HepG2 (cell line): ENCODE results near the gene PPIA.

ENCODE experiments used
- HOXD1 ChIP-seq: sonication (generic); formaldehyde crosslinking; IDR thresholded peaks from 2 replicates; pipeline ENCODE4 v1.5.0; 2020; ENCODE audit warnings: missing genetic modification reagents
- ZFP90 ChIP-seq: sonication (generic); formaldehyde crosslinking; IDR thresholded peaks from 2 replicates; pipeline ENCODE4 v1.8.0; 2022; ENCODE audit warnings: missing genetic modification reagents, mild to moderate bottlenecking, inconsistent platforms, borderline replicate concordance

DNA sequence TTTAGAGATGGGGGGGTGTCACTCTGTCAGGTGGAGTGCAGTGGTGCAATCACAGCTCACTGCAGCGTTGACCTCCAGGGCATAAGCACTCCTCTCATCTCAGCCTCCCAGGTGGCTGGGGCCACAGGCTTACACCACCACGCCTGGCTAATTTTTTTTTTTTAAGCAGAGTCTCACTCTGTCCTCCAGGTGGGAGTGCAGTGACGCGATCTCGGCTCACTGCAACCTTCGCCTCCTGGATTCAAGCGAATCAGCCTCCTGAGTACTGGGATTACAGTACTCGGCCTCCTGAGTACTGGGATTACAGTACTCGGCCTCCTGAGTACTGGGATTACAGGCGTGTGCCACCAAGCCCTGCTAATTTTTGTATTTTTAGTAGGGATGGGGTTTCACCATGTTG lies 23.6 kb upstream of the PPIA start:
- TF ChIP-seq HOXD1 (CRISPR knock-in tag) (no peak), ZFP90 (no peak)
